Peyer's patch (tissue), 4 donors: ENCODE measurements around the gene ASCC1. TPM values are rescaled to one million over a fixed set of nuclear protein-coding genes. Genes with fewer than 3 reads are reported as not detected.

Experiments
- DNase-seq, 3 donors: peaks; one replicate each; pipeline ENCODE4 v3.0.0-alpha.2; 2017 to 2019
- H3K27ac ChIP-seq, 4 donors: fragments of 200-600 bp; sonication (generic); one replicate each; pipeline ENCODE4 v1.5.1; 2016 to 2019
- H3K27me3 ChIP-seq, 2 donors: fragments of 200-600 bp; sonication (generic); one replicate each; pipeline ENCODE4 v1.5.1; 2019
- H3K36me3 ChIP-seq, 3 donors: fragments of 200-600 bp; sonication (generic); one replicate each; pipeline ENCODE4 v1.5.1; 2016 to 2019
- H3K4me1 ChIP-seq, 4 donors: fragments of 200-600 bp; sonication (generic); one replicate each; pipeline ENCODE4 v1.5.1; 2016 to 2019
- H3K4me3 ChIP-seq, 4 donors: fragments of 200-600 bp; sonication (generic); 1 replicate in 3 of 4; 2 replicates in 1 of 4; pipeline ENCODE4 v1.5.1; 2016 to 2019; ENCODE audit warnings: mild to moderate bottlenecking in 1 of 4
- H3K9me3 ChIP-seq, 4 donors: fragments of 200-600 bp; sonication (generic); one replicate each; pipeline ENCODE4 v1.5.1; 2016 to 2019; ENCODE audit warnings: mild to moderate bottlenecking in 1 of 4
- CTCF ChIP-seq, 6 experiments: fragments of 450-650 bp in 4 of 6; fragments of 200-600 bp in 2 of 6; sonication (generic) in 1 of 6; IDR thresholded peaks; one replicate each; pipeline ENCODE4 v1.5.1; 2017 to 2019; ENCODE audit warnings: antibody characterized with exemption in 6 of 6, mild to moderate bottlenecking in 3 of 6, moderate library complexity in 1 of 6
- POLR2A ChIP-seq, 2 donors: fragments of 450-650 bp; IDR thresholded peaks; one replicate each; pipeline ENCODE4 v1.5.1; 2017; ENCODE audit warnings: antibody characterized with exemption in 2 of 2, mild to moderate bottlenecking in 2 of 2, moderate library complexity in 2 of 2
- total RNA-seq, 4 donors: library from RNA; depleted of rRNA; stranded (reverse); fragments of >200 nt; gene quantifications; one replicate each; pipeline ENCODE4 v1.1.0, GENCODE V29; 2016

ASCC1 gene
- total RNA-seq, 4 donors from 2014 or later, result 9.7 to 48.7 (median 21.5) TPM

- TF ChIP-seq POLR2A (IDR thresholded peaks at IDR 0.05), result peak in 1 of 2 donors; percentile 7
- TF ChIP-seq CTCF (IDR thresholded peaks at IDR 0.05), result no peak
- no peak for DNase-seq
- Histone ChIP-seq H3K27me3 (no peaks in the 10 kb centered on the region), H3K27ac (peak overlapping the region; percentile 91 to 95 (median 94)), H3K36me3 (no peaks in the 10 kb centered on the region), H3K9me3 (no peaks in the 10 kb centered on the region), H3K4me1 (peaks cover 8 to 53% (median 39%) of the 10 kb centered on the region in 4 donors), H3K4me3 (peak overlapping the region in 2 of 4 donors; percentile 52 to 53)
Observed at GRCh38 chr10:72261784-72262404, 45.8 kb upstream of the ASCC1 start.

GRCh38 chr10:72260976-72261783 is 45.1 kb upstream of the ASCC1 start:
- H3K9me3 ChIP-seq, result no peaks in the 10 kb centered on the region
- no peaks in the 10 kb centered on the region for H3K27me3 ChIP-seq
- peak in 2 of 3 donors; percentile 59 to 69 for DNase-seq
- H3K36me3 ChIP-seq, result no peaks in the 10 kb centered on the region
- peak overlapping the region; percentile 91 to 95 (median 94) for H3K27ac ChIP-seq
- peaks cover 8 to 60% (median 42%) of the 10 kb centered on the region in 4 donors for H3K4me1 ChIP-seq
- H3K4me3 ChIP-seq, result peak overlapping the region; percentile 50 to 60 (median 52)
- TF ChIP-seq CTCF (IDR thresholded peaks at IDR 0.05), result peak in 1 of 6 experiments; percentile 1
- TF ChIP-seq POLR2A (IDR thresholded peaks at IDR 0.05), result peak in 1 of 2 donors; percentile 9

DNA sequence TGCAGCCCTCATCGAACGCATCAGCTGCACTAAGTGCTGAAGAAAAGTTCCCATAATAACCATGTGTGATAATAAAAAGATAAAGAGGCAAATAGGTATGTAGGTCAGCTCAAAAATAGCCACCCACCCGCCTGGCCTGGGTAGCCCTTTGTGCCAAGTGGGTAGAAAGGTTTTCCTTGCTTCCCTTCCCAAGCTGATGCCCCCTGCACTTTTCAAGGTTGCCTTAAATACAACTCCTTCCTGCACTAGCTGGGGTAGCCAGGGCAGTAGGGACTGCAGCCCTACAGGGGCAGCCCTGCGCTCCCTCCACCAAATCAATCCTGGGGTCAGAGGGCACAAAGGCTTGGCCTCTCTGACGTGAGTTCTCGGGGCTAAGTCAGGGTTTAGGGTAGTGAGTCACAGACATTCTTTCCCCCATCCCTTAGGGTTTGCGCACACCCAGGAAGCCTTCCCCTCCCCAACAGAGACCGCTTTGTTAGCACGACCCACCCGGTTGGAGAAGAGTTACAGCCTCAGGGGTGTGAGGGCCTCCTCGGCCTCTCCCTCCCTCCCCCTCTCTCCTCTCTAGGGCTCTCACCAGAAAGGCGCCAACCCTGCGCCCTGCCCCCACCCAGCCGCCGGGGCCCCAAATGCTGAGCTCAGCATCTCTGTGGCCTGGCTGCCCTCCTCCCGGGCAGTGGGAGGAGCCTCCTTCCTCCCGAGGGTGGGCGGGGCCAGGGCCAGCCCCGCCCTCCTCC is 44.3 kb upstream of the ASCC1 start:
- peak overlapping the region; percentile 91 to 95 (median 94) for H3K27ac ChIP-seq
- H3K27me3 ChIP-seq, result no peaks in the 10 kb centered on the region
- H3K9me3 ChIP-seq, result no peaks in the 10 kb centered on the region
- peak; percentile 89 to 95 (median 90) for DNase-seq
- H3K36me3 ChIP-seq, result no peaks in the 10 kb centered on the region
- TF ChIP-seq CTCF (IDR thresholded peaks at IDR 0.05), result no peak
- no peak for TF ChIP-seq POLR2A (IDR thresholded peaks at IDR 0.05)
- peaks cover 8 to 67% (median 46%) of the 10 kb centered on the region in 4 donors for H3K4me1 ChIP-seq
- peak overlapping the region; percentile 50 to 60 (median 52) for H3K4me3 ChIP-seq

- no peaks in the 10 kb centered on the region for H3K36me3 ChIP-seq
- TF ChIP-seq CTCF (IDR thresholded peaks at IDR 0.05) (no peak), POLR2A (IDR thresholded peaks at IDR 0.05) (no peak)
- no peaks in the 10 kb centered on the region for H3K9me3 ChIP-seq
- peak overlapping the region; percentile 91 to 95 (median 94) for H3K27ac ChIP-seq
- no peaks in the 10 kb centered on the region for H3K27me3 ChIP-seq
- H3K4me3 ChIP-seq, result no peak overlapping the region
- peak in 1 of 3 donors; percentile 55 for DNase-seq
- peaks cover 8 to 75% (median 51%) of the 10 kb centered on the region in 4 donors for H3K4me1 ChIP-seq
Observed at GRCh38 chr10:72259491-72260238, 43.6 kb upstream of the ASCC1 start.

DNA sequence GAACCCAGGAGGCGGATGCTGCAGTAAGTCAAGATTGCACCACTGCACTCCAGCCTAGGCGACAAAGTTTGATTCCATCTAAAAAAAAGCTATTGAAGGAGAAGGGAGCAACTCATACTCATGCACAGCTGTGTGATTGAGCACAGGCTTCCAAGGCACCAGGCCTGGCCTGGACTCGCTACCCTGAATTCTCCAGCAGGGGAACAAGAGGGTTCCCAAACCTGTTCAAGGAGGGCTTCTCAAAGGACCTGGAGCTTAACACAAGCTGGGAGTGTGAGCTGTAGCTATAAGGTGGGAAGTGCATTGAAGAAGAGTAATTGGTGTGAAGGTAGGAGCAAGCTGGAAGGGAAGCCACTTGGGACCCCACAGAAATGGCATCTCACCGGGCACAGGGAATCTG is 42.5 kb upstream of the ASCC1 start:
- no peak for DNase-seq
- Histone ChIP-seq H3K9me3 (no peaks in the 10 kb centered on the region), H3K27ac (peak overlapping the region in 2 of 4 donors; percentile 53 to 93), H3K36me3 (no peaks in the 10 kb centered on the region), H3K4me3 (no peak overlapping the region), H3K27me3 (no peaks in the 10 kb centered on the region), H3K4me1 (peaks cover 4 to 85% (median 55%) of the 10 kb centered on the region in 4 donors)
- no peak for TF ChIP-seq CTCF (IDR thresholded peaks at IDR 0.05)
- no peak for TF ChIP-seq POLR2A (IDR thresholded peaks at IDR 0.05)
